Body of pancreas (tissue), 4 donors: ENCODE measurements around the gene TLCD2.

Experiments
- CTCF ChIP-seq, 7 experiments: fragments of 450-650 bp in 4 of 7; fragments of 200-600 bp in 3 of 7; sonication (generic) in 3 of 7; IDR thresholded peaks; one replicate each; pipeline ENCODE4 v1.5.1; 2016 to 2019; ENCODE audit warnings: antibody characterized with exemption in 7 of 7
- POLR2A ChIP-seq, 3 donors: fragments of 450-650 bp; IDR thresholded peaks; one replicate each; pipeline ENCODE4 v1.6.1; 2016; ENCODE audit warnings: antibody characterized with exemption in 3 of 3, mild to moderate bottlenecking in 2 of 3

- TF ChIP-seq POLR2A (IDR thresholded peaks at IDR 0.05) (no peak), CTCF (IDR thresholded peaks at IDR 0.05) (no peak)
Observed at GRCh38 chr17:1742371-1743087, 32.4 kb upstream of the TLCD2 start, which contains the start of gene SERPINF2.
